ENCODE measurements around the gene ERC1.

- TF ChIP-seq, protein P1, sequence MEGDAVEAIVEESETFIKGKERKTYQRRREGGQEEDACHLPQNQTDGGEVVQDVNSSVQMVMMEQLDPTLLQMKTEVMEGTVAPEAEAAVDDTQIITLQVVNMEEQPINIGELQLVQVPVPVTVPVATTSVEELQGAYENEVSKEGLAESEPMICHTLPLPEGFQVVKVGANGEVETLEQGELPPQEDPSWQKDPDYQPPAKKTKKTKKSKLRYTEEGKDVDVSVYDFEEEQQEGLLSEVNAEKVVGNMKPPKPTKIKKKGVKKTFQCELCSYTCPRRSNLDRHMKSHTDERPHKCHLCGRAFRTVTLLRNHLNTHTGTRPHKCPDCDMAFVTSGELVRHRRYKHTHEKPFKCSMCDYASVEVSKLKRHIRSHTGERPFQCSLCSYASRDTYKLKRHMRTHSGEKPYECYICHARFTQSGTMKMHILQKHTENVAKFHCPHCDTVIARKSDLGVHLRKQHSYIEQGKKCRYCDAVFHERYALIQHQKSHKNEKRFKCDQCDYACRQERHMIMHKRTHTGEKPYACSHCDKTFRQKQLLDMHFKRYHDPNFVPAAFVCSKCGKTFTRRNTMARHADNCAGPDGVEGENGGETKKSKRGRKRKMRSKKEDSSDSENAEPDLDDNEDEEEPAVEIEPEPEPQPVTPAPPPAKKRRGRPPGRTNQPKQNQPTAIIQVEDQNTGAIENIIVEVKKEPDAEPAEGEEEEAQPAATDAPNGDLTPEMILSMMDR (IDR thresholded peaks at IDR 0.05; ENCODE audit: low read length): no peak
- TF ChIP-seq EZH2 (IDR thresholded peaks at IDR 0.05; ENCODE audit: borderline replicate concordance, low read length): no peak
Measured at GRCh38 chr12:1108276-1108675, 117.3 kb downstream of the ERC1 start.

All from OCI-LY1 (cell line).